CD14-positive monocyte (primary cell): ENCODE measurements around the gene FOXO6. TPM values are rescaled to one million over a fixed set of nuclear protein-coding genes. Genes with fewer than 3 reads are reported as not detected.

Experiments used
- DNase-seq, 3 donors: peaks; one replicate each; pipeline ENCODE4 v3.0.0-alpha.2; 2011 to 2022
- H2AFZ ChIP-seq: 2 replicates; pipeline ENCODE4 v1.6.0; 2012; ENCODE audit warnings: mild to moderate bottlenecking, low read depth, low read length, inconsistent platforms; ENCODE audit not compliant: insufficient read depth, poor library complexity, severe bottlenecking
- H3K27ac ChIP-seq, 2 donors: 1 replicate in 1 of 2; 2 replicates in 1 of 2; pipeline ENCODE4 v1.5.1; 2012 to 2013; ENCODE audit warnings: low read length in 2 of 2, control low read depth in 1 of 2, inconsistent platforms in 1 of 2, low read depth in 1 of 2, mild to moderate bottlenecking in 1 of 2
- H3K27me3 ChIP-seq, 2 donors: one replicate each; pipeline versions ENCODE4 v1.6.0 to v1.6.1; 2011 to 2013; ENCODE audit warnings: low read length in 2 of 2; ENCODE audit not compliant: control insufficient read depth in 2 of 2, insufficient read depth in 2 of 2
- H3K36me3 ChIP-seq, 2 donors: replicated peaks in 1 of 2; 1 replicate in 1 of 2; 2 replicates in 1 of 2; pipeline versions ENCODE4 v1.5.1 to v1.6.1; 2012 to 2013; ENCODE audit warnings: low read length in 2 of 2, control low read depth in 1 of 2, inconsistent platforms in 1 of 2, mild to moderate bottlenecking in 1 of 2; ENCODE audit not compliant: insufficient read depth in 2 of 2, control insufficient read depth in 1 of 2
- H3K4me1 ChIP-seq, 2 donors: 1 replicate in 1 of 2; 2 replicates in 1 of 2; pipeline versions ENCODE4 v1.5.1 to v1.6.1; 2012 to 2013; ENCODE audit warnings: low read length in 2 of 2, control low read depth in 1 of 2, inconsistent platforms in 1 of 2, mild to moderate bottlenecking in 1 of 2, moderate library complexity in 1 of 2; ENCODE audit not compliant: insufficient read depth in 2 of 2, control insufficient read depth in 1 of 2
- H3K4me2 ChIP-seq: replicated peaks from 2 replicates; pipeline ENCODE3; 2012; ENCODE audit warnings: low read length, moderate library complexity, mild to moderate bottlenecking; ENCODE audit not compliant: poor library complexity, severe bottlenecking; ENCODE audit errors: extremely low read depth
- H3K4me3 ChIP-seq, 3 experiments: fragments of 200-600 bp in 1 of 3; sonication (generic) in 1 of 3; replicated peaks in 1 of 3; 1 replicate in 2 of 3; 2 replicates in 1 of 3; pipeline ENCODE4 v1.5.1; 2011 to 2013; ENCODE audit warnings: low read length in 3 of 3, mild to moderate bottlenecking in 3 of 3, control low read depth in 2 of 3, low read depth in 2 of 3, inconsistent platforms in 1 of 3, moderate library complexity in 1 of 3
- H3K79me2 ChIP-seq: 2 replicates; pipeline ENCODE4 v1.6.0; 2012; ENCODE audit warnings: mild to moderate bottlenecking, control low read depth, inconsistent platforms, low read length, moderate library complexity; ENCODE audit not compliant: insufficient read depth
- H3K9ac ChIP-seq: 2 replicates; pipeline ENCODE4 v1.6.0; 2017; ENCODE audit warnings: low read length, mild to moderate bottlenecking; ENCODE audit not compliant: insufficient read depth, poor library complexity, severe bottlenecking
- H3K9me3 ChIP-seq, 2 donors: replicated peaks in 1 of 2; 1 replicate in 1 of 2; 2 replicates in 1 of 2; pipeline versions ENCODE4 v1.5.1 to v1.6.1; 2012 to 2013; ENCODE audit warnings: low read length in 2 of 2, control low read depth in 1 of 2; ENCODE audit not compliant: control insufficient read depth in 1 of 2, insufficient read depth in 1 of 2
- H4K20me1 ChIP-seq: 2 replicates; pipeline ENCODE4 v1.6.0; 2012; ENCODE audit warnings: mild to moderate bottlenecking, low read length, control low read depth, moderate library complexity; ENCODE audit not compliant: insufficient read depth
- H3K27ac Mint-ChIP-seq, 7 donors: one replicate each; pipeline ENCODE4 v1.8.0; 2020; ENCODE audit warnings: mild to moderate bottlenecking in 7 of 7, mixed read lengths in 7 of 7, moderate library complexity in 6 of 7, inconsistent platforms in 2 of 7
- H3K27me3 Mint-ChIP-seq, 3 donors: one replicate each; pipeline ENCODE4 v1.8.0; 2021 to 2022; ENCODE audit warnings: low read depth in 3 of 3, mild to moderate bottlenecking in 3 of 3, mixed read lengths in 3 of 3, moderate library complexity in 3 of 3, inconsistent platforms in 1 of 3
- H3K36me3 Mint-ChIP-seq, 2 donors: one replicate each; pipeline ENCODE4 v1.8.0; 2020; ENCODE audit warnings: mixed read lengths in 2 of 2, inconsistent platforms in 1 of 2, mild to moderate bottlenecking in 1 of 2
- H3K4me1 Mint-ChIP-seq: one replicate; pipeline ENCODE4 v1.8.0; 2020; ENCODE audit warnings: mild to moderate bottlenecking, mixed read lengths
- H3K4me3 Mint-ChIP-seq, 2 donors: one replicate each; pipeline ENCODE4 v1.8.0; 2020; ENCODE audit warnings: mild to moderate bottlenecking in 2 of 2, mixed read lengths in 2 of 2, moderate library complexity in 1 of 2
- H3K9me3 Mint-ChIP-seq, 7 donors: one replicate each; pipeline ENCODE4 v1.8.0; 2020 to 2022; ENCODE audit warnings: mixed read lengths in 7 of 7, mild to moderate bottlenecking in 6 of 7, moderate library complexity in 6 of 7, inconsistent platforms in 2 of 7
- WGBS: methylation state at CpG from one replicate; pipeline ENCODE4 v1.1.5; 2013; ENCODE audit warnings: missing lambda C conversion rate; ENCODE audit not compliant: insufficient coverage; 5-methylcytosine and 5-hydroxymethylcytosine counted together
- intact Hi-C, 2 donors: fragments of 100-400 bp; cut with micrococcal nuclease; formaldehyde crosslinking; loops; one replicate each; pipeline versions ENCODE4 v1.15.0 to v1.15.1; 2023
- polyA plus RNA-seq, 3 donors: library from polyadenylated mRNA; depleted of rRNA in 1 of 3; unstranded in 2 of 3; stranded (reverse) in 1 of 3; fragments of 300-500 nt in 2 of 3; fragments of >200 nt in 1 of 3; fragmentation: Illumina TruSeq in 2 of 3; gene quantifications; 1 replicate in 2 of 3; 2 replicates in 1 of 3; pipeline ENCODE4 v1.2.3, GENCODE V29; 2012 to 2021
- TF ChIP-seq, protein P1 (sequence below): fragments of 200-600 bp; IDR thresholded peaks from one replicate; pipeline ENCODE4 v1.8.0; 2022; ENCODE audit warnings: antibody characterized with exemption, mild to moderate bottlenecking

The FOXO6 gene
- polyA plus RNA-seq, 3 donors = 0.05 TPM; not detected in 2

DNA sequence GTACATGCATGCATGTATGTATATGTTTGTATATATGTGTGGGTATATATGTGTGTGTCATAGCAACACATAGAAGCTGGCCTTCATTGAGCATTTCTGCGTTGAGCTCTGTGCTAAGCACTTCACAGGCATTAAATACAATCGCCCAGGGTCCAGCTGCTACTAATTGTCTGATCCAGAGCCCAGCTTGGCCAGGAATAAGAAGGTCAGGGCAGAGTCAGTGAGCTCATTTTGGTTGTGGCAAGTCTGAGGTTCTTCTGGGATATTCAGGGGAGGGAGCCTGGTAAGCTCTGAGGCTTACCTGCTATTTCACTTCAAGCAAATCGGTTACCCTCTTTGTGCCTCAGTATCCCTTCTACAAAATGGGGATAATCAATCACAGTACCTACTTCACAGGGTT is 59.6 kb downstream of the FOXO6 start:
- Histone ChIP-seq H2AFZ (no peak overlapping the region), H4K20me1 (no peaks in the 10 kb centered on the region), H3K36me3 (no peaks in the 10 kb centered on the region), H3K79me2 (no peaks in the 10 kb centered on the region), H3K4me2 (no peak overlapping the region), H3K9ac (no peak overlapping the region), H3K9me3 (no peaks in the 10 kb centered on the region), H3K27ac (no peak overlapping the region), H3K4me3 (no peak overlapping the region), H3K4me1 (peaks cover 11 to 25% of the 10 kb centered on the region in 2 donors), H3K27me3 (no peaks in the 10 kb centered on the region)
- no peak for DNase-seq
- Mint-ChIP-seq H3K4me1 (peaks cover 22% of the 10 kb centered on the region), H3K4me3 (no peak overlapping the region), H3K9me3 (peaks cover 0 to 2% (median 0%) of the 10 kb centered on the region in 7 donors), H3K27me3 (peaks cover 0 to 8% (median 3%) of the 10 kb centered on the region in 3 donors), H3K36me3 (no peaks in the 10 kb centered on the region), H3K27ac (no peak overlapping the region)
- WGBS = no CpG with 5 or more reads among the region's 3 CpGs
- TF ChIP-seq, protein P1, sequence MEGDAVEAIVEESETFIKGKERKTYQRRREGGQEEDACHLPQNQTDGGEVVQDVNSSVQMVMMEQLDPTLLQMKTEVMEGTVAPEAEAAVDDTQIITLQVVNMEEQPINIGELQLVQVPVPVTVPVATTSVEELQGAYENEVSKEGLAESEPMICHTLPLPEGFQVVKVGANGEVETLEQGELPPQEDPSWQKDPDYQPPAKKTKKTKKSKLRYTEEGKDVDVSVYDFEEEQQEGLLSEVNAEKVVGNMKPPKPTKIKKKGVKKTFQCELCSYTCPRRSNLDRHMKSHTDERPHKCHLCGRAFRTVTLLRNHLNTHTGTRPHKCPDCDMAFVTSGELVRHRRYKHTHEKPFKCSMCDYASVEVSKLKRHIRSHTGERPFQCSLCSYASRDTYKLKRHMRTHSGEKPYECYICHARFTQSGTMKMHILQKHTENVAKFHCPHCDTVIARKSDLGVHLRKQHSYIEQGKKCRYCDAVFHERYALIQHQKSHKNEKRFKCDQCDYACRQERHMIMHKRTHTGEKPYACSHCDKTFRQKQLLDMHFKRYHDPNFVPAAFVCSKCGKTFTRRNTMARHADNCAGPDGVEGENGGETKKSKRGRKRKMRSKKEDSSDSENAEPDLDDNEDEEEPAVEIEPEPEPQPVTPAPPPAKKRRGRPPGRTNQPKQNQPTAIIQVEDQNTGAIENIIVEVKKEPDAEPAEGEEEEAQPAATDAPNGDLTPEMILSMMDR = no peak
- intact Hi-C loops = no loop called here

DNA sequence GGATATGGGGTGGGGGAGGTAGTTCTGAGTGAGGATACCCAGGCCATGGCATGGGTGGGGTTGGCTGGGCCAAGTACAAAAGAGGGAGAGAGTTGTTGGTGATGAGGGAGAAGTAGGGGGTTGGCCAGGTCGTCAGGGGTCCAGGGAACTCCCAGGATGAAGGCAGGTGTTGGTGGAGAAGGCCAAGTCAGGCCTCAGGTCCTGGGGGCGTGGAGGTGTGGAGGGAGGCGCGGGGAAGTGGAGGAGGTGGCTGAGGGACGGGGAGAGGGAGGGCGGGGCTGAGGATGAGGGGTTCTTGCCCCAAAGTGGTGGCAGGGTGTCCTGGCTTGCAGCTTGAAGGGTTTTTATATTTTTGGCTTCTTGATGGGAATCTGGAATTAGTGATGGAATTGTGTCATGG is 61.1 kb downstream of the FOXO6 start:
- H3K79me2 ChIP-seq = no peaks in the 10 kb centered on the region
- Mint-ChIP-seq H3K36me3 (no peaks in the 10 kb centered on the region), H3K27me3 (peaks cover 0 to 6% (median 1%) of the 10 kb centered on the region in 3 donors), H3K9me3 (peaks cover 0 to 2% (median 0%) of the 10 kb centered on the region in 7 donors), H3K4me1 (peaks cover 23% of the 10 kb centered on the region), H3K27ac (no peak overlapping the region), H3K4me3 (no peak overlapping the region)
- no peak overlapping the region for H3K4me3 ChIP-seq
- no peaks in the 10 kb centered on the region for H3K27me3 ChIP-seq
- H2AFZ ChIP-seq = no peak overlapping the region
- TF ChIP-seq, protein P1 = no peak
- no peaks in the 10 kb centered on the region for H3K36me3 ChIP-seq
- no peak overlapping the region for H3K27ac ChIP-seq
- DNase-seq = no peak
- H3K9ac ChIP-seq = no peak overlapping the region
- H4K20me1 ChIP-seq = no peaks in the 10 kb centered on the region
- WGBS = 80% methylated on average over 6 of the region's 6 CpGs
- no peaks in the 10 kb centered on the region for H3K9me3 ChIP-seq
- intact Hi-C loops = no loop called here
- peaks cover 16 to 32% of the 10 kb centered on the region in 2 donors for H3K4me1 ChIP-seq
- no peak overlapping the region for H3K4me2 ChIP-seq
